ENCODE data around the gene ZNF750.

Gene ZNF750

DNA sequence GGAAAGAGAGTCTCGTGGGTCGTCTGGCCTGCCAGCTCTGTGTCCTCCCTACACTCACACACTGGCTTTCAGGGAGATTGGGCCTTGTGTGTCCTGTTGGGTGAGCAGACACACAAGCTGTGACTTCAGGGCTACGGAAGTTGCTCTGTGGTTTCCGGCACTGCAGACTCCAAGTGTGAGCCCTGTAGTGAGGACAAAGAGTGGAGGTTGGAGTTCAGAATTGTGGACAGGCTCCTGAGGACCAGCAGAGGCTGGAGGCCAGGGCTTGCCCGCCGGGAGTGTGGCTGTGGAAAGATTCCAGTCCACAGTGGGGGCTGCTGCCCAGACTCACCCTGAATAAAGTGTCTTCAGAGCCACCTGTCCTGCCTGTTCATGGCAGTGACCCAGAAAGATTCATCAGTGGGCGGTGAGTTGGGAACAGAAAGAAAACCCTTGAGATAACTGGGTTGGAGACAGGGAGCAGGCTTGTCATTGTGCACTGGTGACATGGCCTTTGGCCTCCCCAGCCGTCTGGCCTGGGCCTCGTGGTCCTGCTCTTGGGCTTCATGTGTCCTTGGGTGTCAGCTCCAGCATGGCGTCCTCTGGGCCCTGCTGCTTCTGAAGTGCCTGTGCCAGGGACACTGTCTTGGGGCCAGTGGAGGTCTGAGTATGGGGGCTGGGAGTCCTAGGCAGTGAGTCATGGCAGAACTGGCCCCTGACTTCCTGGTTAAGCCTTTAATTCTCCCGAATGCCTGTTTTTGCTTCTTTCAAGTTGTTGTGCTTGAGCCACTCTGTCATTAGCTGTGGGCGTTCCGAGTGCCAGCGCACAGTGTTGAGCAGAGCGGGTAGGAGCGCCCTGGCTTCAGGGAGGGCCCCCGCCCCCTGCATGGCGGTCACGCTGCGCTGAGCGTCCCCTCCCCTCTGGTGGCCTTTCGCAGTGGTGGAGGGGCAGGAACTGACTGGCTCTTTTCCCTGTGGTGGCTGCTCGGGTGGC is 19.9 kb upstream of the ZNF750 start:
- H3K4me3 ChIP-seq (ENCODE audit: low read depth in 1 of 5, low read length in 5 of 5) = peak overlapping the region in 1 of 5 donors; percentile 38
- H3K27ac ChIP-seq (ENCODE audit: low read depth, low read length) = no peak overlapping the region
- peak overlapping the region in 3 of 5 donors; percentile 9 to 30 (median 20) for H3K9ac ChIP-seq (ENCODE audit: low read length in 5 of 5)
- H3K27me3 ChIP-seq (ENCODE audit: control insufficient read depth in 5 of 5, insufficient read depth in 4 of 5, low read length in 5 of 5) = no peaks in the 10 kb centered on the region
- H3K36me3 ChIP-seq (ENCODE audit: control insufficient read depth in 5 of 5, insufficient read depth in 5 of 5, low read length in 5 of 5) = peaks cover 0 to 12% (median 2%) of the 10 kb centered on the region in 5 donors
- H3K4me1 ChIP-seq (ENCODE audit: control insufficient read depth in 5 of 5, insufficient read depth in 5 of 5, low read length in 5 of 5) = peaks cover 0 to 25% (median 19%) of the 10 kb centered on the region in 5 donors
- H3K9me3 ChIP-seq (ENCODE audit: control insufficient read depth in 5 of 5, low read length in 5 of 5) = no peaks in the 10 kb centered on the region

DNA sequence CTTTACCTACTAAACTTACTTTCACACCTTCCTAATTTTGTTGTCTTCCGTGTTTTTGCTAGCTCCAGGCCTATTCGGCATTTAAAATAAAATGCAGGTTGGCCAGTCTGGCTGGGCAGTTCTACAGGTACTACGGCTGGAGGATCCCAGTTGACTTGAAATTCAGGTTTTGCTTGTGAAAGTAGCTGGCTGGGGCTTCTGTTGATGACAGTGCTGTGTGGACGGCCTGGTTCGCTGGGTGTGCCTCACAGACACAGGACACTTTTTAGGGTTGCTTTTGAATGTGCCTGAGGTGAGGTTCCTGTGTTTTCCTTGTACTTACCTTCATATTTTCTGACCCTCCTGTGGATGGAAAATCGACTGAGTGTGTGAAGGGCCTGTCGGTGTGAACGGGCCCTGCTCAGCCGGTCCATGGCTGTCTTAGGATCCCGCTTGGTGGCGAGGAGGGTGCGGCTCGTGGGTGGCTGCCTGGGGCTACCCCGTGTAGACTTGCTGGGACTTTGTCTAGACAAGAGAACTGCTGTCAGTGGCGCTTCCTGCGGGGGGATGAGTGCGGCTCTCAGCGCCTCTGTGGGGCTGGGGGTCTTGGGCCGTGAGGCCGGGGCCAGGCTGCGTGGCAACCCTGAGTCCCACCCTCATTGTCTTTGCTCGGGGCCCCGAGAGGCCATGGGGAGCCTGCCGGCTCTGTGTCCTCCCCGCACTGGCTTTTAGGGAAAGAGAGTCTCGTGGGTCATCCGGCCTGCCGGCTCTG is 18.7 kb upstream of the ZNF750 start:
- Histone ChIP-seq H3K36me3 (ENCODE audit: control insufficient read depth in 5 of 5, insufficient read depth in 5 of 5, low read length in 5 of 5) (peaks cover 0 to 11% (median 9%) of the 10 kb centered on the region in 5 donors), H3K4me1 (ENCODE audit: control insufficient read depth in 5 of 5, insufficient read depth in 5 of 5, low read length in 5 of 5) (peaks cover 0 to 24% (median 19%) of the 10 kb centered on the region in 5 donors), H3K9me3 (ENCODE audit: control insufficient read depth in 5 of 5, low read length in 5 of 5) (no peaks in the 10 kb centered on the region), H3K27me3 (ENCODE audit: control insufficient read depth in 5 of 5, insufficient read depth in 4 of 5, low read length in 5 of 5) (no peaks in the 10 kb centered on the region), H3K9ac (ENCODE audit: low read length in 5 of 5) (no peak overlapping the region), H3K4me3 (ENCODE audit: low read depth in 1 of 5, low read length in 5 of 5) (no peak overlapping the region), H3K27ac (ENCODE audit: low read depth, low read length) (no peak overlapping the region)

DNA sequence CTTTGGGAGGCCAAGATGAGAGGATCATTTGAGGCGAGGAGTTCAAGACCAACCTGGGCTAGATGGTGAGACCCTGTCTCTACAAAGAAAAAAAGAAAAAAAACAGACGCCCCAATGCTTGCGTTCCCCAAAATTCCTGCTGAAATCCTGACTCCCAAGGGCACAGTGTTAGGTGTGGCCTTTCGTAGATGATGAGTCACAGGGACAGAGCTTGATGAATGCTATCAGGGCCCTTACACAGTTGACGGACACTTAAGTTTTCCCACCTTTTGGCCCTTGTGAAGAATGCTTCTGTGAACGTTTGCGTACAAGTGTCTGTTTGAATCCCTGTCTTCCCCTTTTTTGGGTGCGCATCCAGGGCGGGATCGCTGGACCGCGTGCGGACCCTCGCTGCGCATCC is 16.5 kb upstream of the ZNF750 start:
- no peak overlapping the region for H3K27ac ChIP-seq (ENCODE audit: low read depth, low read length)
- H3K9me3 ChIP-seq (ENCODE audit: control insufficient read depth in 5 of 5, low read length in 5 of 5) = no peaks in the 10 kb centered on the region
- no peak overlapping the region for H3K9ac ChIP-seq (ENCODE audit: low read length in 5 of 5)
- peaks cover 0 to 12% (median 9%) of the 10 kb centered on the region in 5 donors for H3K36me3 ChIP-seq (ENCODE audit: control insufficient read depth in 5 of 5, insufficient read depth in 5 of 5, low read length in 5 of 5)
- H3K4me1 ChIP-seq (ENCODE audit: control insufficient read depth in 5 of 5, insufficient read depth in 5 of 5, low read length in 5 of 5) = peaks cover 0 to 24% (median 17%) of the 10 kb centered on the region in 5 donors
- no peaks in the 10 kb centered on the region for H3K27me3 ChIP-seq (ENCODE audit: control insufficient read depth in 5 of 5, insufficient read depth in 4 of 5, low read length in 5 of 5)
- H3K4me3 ChIP-seq (ENCODE audit: low read depth in 1 of 5, low read length in 5 of 5) = no peak overlapping the region

DNA sequence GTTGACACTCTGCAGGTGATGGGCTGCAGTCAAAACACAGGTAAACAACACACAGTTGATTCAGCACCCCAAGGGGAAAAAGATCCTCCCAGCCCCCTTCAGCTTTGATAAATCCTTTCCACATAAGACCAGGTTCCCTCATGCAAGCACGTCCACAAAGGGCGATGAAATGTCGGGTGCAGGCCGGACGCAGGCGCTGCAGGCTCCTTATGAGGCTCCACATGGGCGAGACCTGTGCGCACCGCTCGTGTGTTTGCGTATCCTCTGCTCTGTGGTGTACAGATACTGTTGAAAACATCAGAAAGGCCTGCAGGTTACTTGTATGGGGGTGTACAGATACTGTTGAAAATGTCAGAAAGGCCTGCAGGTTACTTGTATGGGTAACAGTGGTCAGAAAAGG is 14.4 kb upstream of the ZNF750 start:
- Histone ChIP-seq H3K4me1 (ENCODE audit: control insufficient read depth in 5 of 5, insufficient read depth in 5 of 5, low read length in 5 of 5) (peaks cover 0 to 15% (median 4%) of the 10 kb centered on the region in 5 donors), H3K27ac (ENCODE audit: low read depth, low read length) (no peak overlapping the region), H3K36me3 (ENCODE audit: control insufficient read depth in 5 of 5, insufficient read depth in 5 of 5, low read length in 5 of 5) (peaks cover 0 to 14% (median 8%) of the 10 kb centered on the region in 5 donors), H3K9me3 (ENCODE audit: control insufficient read depth in 5 of 5, low read length in 5 of 5) (no peaks in the 10 kb centered on the region), H3K9ac (ENCODE audit: low read length in 5 of 5) (no peak overlapping the region), H3K27me3 (ENCODE audit: control insufficient read depth in 5 of 5, insufficient read depth in 4 of 5, low read length in 5 of 5) (no peaks in the 10 kb centered on the region), H3K4me3 (ENCODE audit: low read depth in 1 of 5, low read length in 5 of 5) (no peak overlapping the region)

DNA sequence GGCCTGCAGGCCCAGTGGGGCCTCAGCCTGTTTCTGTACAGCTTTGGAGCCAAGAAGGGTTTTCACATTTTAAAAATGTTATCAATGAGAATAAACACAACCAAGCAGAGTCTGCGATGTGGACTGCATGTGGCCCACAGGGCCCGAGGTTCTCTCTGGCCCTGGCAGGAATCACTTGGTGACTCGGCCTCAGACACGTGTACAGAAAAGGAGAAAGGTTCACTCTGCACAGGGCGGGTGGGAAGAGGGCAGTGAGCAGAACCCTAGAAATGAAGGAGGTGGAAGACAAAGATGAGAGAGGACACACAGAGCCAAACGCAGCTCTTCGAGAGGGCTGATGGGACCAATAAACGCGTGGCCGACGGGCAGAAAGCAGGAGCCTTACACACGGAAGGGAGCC is 11.6 kb upstream of the ZNF750 start:
- Histone ChIP-seq H3K36me3 (ENCODE audit: control insufficient read depth in 5 of 5, insufficient read depth in 5 of 5, low read length in 5 of 5) (peaks cover 0 to 16% (median 8%) of the 10 kb centered on the region in 5 donors), H3K4me3 (ENCODE audit: low read depth in 1 of 5, low read length in 5 of 5) (no peak overlapping the region), H3K27me3 (ENCODE audit: control insufficient read depth in 5 of 5, insufficient read depth in 4 of 5, low read length in 5 of 5) (no peaks in the 10 kb centered on the region), H3K4me1 (ENCODE audit: control insufficient read depth in 5 of 5, insufficient read depth in 5 of 5, low read length in 5 of 5) (peaks cover 0 to 33% (median 0%) of the 10 kb centered on the region in 5 donors), H3K9ac (ENCODE audit: low read length in 5 of 5) (no peak overlapping the region), H3K27ac (ENCODE audit: low read depth, low read length) (no peak overlapping the region), H3K9me3 (ENCODE audit: control insufficient read depth in 5 of 5, low read length in 5 of 5) (no peaks in the 10 kb centered on the region)

DNA sequence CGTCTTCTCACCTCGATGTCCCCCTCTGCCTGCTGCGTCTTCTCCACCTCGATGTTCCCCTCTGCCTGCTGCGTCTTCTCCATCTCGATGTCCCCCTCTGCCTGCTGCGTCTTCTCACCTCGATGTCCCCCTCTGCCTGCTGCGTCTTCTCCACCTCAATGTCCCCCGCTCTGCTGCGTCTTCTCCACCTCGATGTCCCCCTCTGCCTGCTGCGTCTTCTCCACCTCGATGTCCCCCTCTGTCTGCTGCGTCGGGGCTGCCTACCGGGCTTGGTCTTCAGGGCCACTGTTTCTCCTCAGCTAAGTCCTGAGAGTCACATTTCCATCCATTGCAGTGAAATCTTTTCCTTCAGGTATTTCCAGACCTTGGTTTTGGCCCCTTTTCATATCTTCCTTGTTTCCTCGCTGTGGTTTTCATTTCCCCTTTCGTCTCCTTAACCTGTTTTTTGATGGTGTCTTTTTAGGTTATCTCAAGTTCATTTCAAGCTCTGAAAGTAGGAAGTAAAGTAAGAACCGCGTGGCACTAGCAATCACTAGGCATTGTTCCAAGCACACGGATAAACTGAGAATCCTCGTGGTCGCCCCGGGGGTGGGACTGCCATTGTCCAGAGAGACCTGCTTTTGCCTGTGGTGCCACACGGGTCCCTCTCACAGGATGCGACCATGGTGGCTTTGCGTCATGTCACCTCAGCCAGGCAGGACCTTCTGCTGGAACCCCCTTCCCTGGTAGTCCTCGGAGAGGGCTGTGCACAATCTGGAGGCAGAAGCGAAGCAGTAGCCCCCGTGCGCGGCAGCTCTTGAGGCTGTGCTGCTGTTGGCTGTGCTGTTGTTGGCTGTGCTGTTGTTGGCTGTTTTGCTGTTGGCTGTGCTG is 9.5 kb upstream of the ZNF750 start:
- Histone ChIP-seq H3K4me3 (ENCODE audit: low read depth in 1 of 5, low read length in 5 of 5) (peak overlapping the region in 1 of 5 donors; percentile 29), H3K27ac (ENCODE audit: low read depth, low read length) (no peak overlapping the region), H3K36me3 (ENCODE audit: control insufficient read depth in 5 of 5, insufficient read depth in 5 of 5, low read length in 5 of 5) (peaks cover 0 to 18% (median 6%) of the 10 kb centered on the region in 5 donors), H3K9me3 (ENCODE audit: control insufficient read depth in 5 of 5, low read length in 5 of 5) (no peaks in the 10 kb centered on the region), H3K27me3 (ENCODE audit: control insufficient read depth in 5 of 5, insufficient read depth in 4 of 5, low read length in 5 of 5) (no peaks in the 10 kb centered on the region), H3K9ac (ENCODE audit: low read length in 5 of 5) (no peak overlapping the region), H3K4me1 (ENCODE audit: control insufficient read depth in 5 of 5, insufficient read depth in 5 of 5, low read length in 5 of 5) (peaks cover 0 to 50% (median 0%) of the 10 kb centered on the region in 5 donors)

DNA sequence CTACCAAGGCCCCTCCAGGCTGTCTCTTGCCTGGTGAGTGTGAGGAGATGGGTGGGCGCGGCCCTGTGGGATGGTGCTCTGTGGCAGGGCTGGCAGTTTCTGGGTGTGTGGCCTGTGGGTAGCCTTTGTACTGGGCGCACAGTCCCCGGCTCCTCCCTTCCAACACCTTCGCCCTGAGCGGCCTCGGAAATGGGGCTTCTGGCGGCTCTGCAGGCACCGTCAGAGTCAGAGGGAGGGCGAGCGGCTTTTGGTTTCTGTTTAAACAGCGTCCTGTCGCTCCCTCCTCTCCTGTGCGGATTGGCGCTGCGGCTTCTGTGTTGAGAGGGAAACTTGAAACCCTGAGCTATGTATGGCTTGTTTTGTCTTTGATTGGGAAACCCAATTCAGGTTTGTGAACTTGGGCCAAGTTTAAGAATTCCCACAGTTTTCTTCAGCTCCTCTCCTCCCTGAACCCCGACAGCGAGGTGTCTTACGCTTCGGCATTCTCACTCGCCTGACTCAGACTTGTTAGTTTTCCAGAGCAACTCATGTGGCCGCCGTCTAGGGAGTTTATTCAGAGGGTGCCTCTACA is 8.3 kb upstream of the ZNF750 start:
- Histone ChIP-seq H3K9ac (ENCODE audit: low read length in 5 of 5) (peak overlapping the region in 1 of 5 donors; percentile 58), H3K4me3 (ENCODE audit: low read depth in 1 of 5, low read length in 5 of 5) (peak overlapping the region in 3 of 5 donors; percentile 45 to 59 (median 50)), H3K27me3 (ENCODE audit: control insufficient read depth in 5 of 5, insufficient read depth in 4 of 5, low read length in 5 of 5) (no peaks in the 10 kb centered on the region), H3K27ac (ENCODE audit: low read depth, low read length) (peak overlapping the region; percentile 72), H3K36me3 (ENCODE audit: control insufficient read depth in 5 of 5, insufficient read depth in 5 of 5, low read length in 5 of 5) (peaks cover 0 to 15% (median 3%) of the 10 kb centered on the region in 5 donors), H3K4me1 (ENCODE audit: control insufficient read depth in 5 of 5, insufficient read depth in 5 of 5, low read length in 5 of 5) (peaks cover 0 to 58% (median 0%) of the 10 kb centered on the region in 5 donors), H3K9me3 (ENCODE audit: control insufficient read depth in 5 of 5, low read length in 5 of 5) (no peaks in the 10 kb centered on the region)

DNA sequence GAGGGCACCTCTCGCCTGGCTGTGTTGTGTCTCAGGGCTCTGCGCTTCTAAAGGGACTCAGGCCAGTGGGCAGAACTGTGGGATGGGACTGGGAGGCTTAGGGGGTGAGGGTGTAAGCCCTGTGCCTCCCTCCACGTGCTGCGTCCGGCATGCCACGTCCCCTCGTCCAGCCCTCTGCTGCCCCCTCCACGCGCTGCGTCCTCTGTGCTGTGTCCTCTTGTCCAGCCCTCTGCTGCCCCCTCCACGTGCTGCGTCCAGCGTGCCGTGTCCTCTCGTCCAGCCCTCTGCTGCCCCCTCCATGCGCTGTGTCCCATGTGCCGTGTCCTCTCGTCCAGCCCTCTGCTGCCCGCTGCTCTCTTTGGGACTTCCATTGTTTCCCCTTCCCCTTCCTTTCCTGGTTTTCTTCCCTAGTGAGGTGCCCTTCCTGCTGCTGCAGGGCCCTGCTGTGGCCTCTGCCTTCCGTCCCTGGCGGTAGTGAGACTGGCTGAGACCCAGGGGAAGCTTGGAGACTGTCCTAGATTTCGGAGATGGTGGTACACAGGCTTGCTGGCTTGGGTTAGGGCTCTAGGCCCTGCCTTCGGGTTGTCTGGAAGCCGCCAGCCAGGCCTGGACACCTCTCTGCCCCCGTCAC is 6.4 kb upstream of the ZNF750 start:
- H3K9me3 ChIP-seq (ENCODE audit: control insufficient read depth in 5 of 5, low read length in 5 of 5) = no peaks in the 10 kb centered on the region
- peaks cover 0 to 15% (median 0%) of the 10 kb centered on the region in 5 donors for H3K36me3 ChIP-seq (ENCODE audit: control insufficient read depth in 5 of 5, insufficient read depth in 5 of 5, low read length in 5 of 5)
- peak overlapping the region in 3 of 5 donors; percentile 56 to 61 (median 57) for H3K4me3 ChIP-seq (ENCODE audit: low read depth in 1 of 5, low read length in 5 of 5)
- peak overlapping the region in 1 of 5 donors; percentile 72 for H3K9ac ChIP-seq (ENCODE audit: low read length in 5 of 5)
- peak overlapping the region; percentile 72 for H3K27ac ChIP-seq (ENCODE audit: low read depth, low read length)
- no peaks in the 10 kb centered on the region for H3K27me3 ChIP-seq (ENCODE audit: control insufficient read depth in 5 of 5, insufficient read depth in 4 of 5, low read length in 5 of 5)
- peaks cover 0 to 58% (median 0%) of the 10 kb centered on the region in 5 donors for H3K4me1 ChIP-seq (ENCODE audit: control insufficient read depth in 5 of 5, insufficient read depth in 5 of 5, low read length in 5 of 5)

All from subcutaneous abdominal adipose tissue (tissue), 5 donors.